ENCODE data around the gene ZNF182.
A peak's percentile ranks its signal among the peaks of the same experiment; 100 is the strongest.

The ZNF182 gene

DNA sequence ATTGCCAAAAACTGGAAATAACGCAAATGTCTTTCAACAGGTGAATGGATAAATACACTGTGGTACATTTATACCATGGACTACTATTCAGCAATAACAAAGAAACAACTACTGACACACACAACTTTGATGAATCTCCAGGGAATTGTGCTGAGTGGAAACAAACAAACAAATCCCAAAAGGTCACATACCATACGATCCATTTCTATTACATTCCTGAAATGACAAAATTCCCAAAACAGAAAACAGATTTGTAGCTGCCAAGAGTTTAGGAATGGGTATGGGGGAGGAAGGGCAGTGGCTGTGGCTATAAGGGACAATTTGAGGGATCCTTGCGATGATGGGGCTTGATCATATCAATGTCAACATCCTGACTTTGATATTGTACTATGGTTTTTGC is 2.5 kb downstream of the ZNF182 start:
- Histone ChIP-seq H3K4me3 (ENCODE audit: low read depth, low read length) (no peak overlapping the region), H3K27ac (ENCODE audit: extremely low read depth, low read depth, low read length) (no peak overlapping the region), H3K4me1 (ENCODE audit: control insufficient read depth, insufficient read depth, low read length) (no peaks in the 10 kb centered on the region), H3K36me3 (ENCODE audit: control insufficient read depth in 2 of 2, insufficient read depth in 1 of 2, low read length in 2 of 2) (peaks cover 4 to 27% of the 10 kb centered on the region in 2 experiments), H3K9me3 (ENCODE audit: control insufficient read depth, insufficient read depth, low read depth, low read length) (no peaks in the 10 kb centered on the region; the same call in 1 of the 2 replicates)
- TF ChIP-seq ZSCAN30 (tag by site-specific recombination; IDR thresholded peaks at IDR 0.05) = no peak
- TF ChIP-seq, protein P1, sequence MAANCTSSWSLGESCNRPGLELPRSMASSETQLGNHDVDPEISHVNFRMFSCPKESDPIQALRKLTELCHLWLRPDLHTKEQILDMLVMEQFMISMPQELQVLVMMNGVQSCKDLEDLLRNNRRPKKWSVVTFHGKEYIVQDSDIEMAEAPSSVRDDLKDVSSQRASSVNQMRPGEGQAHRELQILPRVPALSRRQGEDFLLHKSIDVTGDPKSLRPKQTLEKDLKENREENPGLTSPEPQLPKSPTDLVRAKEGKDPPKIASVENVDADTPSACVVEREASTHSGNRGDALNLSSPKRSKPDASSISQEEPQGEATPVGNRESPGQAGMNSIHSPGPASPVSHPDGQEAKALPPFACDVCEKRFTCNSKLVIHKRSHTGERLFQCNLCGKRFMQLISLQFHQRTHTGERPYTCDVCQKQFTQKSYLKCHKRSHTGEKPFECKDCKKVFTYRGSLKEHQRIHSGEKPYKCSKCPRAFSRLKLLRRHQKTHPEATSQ (tag by site-specific recombination; IDR thresholded peaks at IDR 0.05) = no peak
- peak; percentile 35 for TF ChIP-seq SCRT2 (tag by site-specific recombination; IDR thresholded peaks at IDR 0.05)
- ChIA-PET POLR2A (no interaction called here), CTCF (no interaction called here)

DNA sequence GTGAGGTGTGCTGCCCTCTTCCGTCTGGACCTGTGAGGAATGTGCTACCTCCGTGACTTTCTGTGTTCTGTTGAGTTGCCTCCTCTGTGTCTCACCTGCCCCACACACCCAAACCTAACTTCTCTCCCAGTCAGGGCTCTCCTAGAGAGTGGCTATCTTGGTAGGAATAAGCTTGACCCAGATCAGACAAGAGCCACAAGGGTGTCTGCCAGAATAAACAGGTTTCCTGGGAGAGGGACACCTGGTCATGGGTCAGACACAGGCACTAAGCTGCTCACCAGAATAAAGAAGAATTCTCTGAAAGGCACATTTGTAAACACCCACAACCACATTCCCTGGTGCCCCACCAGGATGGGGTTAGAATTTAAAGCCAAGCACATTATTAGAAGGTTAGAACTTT is 11.1 kb downstream of the ZNF182 start:
- Histone ChIP-seq H3K4me3 (ENCODE audit: low read depth, low read length) (no peak overlapping the region), H3K4me1 (ENCODE audit: control insufficient read depth, insufficient read depth, low read length) (no peaks in the 10 kb centered on the region), H3K36me3 (ENCODE audit: control insufficient read depth in 2 of 2, insufficient read depth in 1 of 2, low read length in 2 of 2) (peaks cover 7 to 64% of the 10 kb centered on the region in 2 experiments), H3K27ac (ENCODE audit: extremely low read depth, low read depth, low read length) (no peak overlapping the region), H3K9me3 (ENCODE audit: control insufficient read depth, insufficient read depth, low read depth, low read length) (no peaks in the 10 kb centered on the region; the same call in 1 of the 2 replicates)
- ChIA-PET CTCF (no interaction called here), POLR2A (no interaction called here)
- no peak for TF ChIP-seq ZNF707 (tag by site-specific recombination; IDR thresholded peaks at IDR 0.05)
- TF ChIP-seq ZNF366 (tag by site-specific recombination; conservative IDR thresholded peaks at IDR 0.05) = no peak
- no peak for TF ChIP-seq ZNF426 (tag by site-specific recombination; IDR thresholded peaks at IDR 0.05)
- TF ChIP-seq ZNF585B (tag by site-specific recombination; IDR thresholded peaks at IDR 0.05) = no peak
- TF ChIP-seq ZNF701 (tag by site-specific recombination; IDR thresholded peaks at IDR 0.05) = no peak
- TF ChIP-seq HOXA7 (CRISPR knock-in tag; IDR thresholded peaks at IDR 0.05; ENCODE audit: borderline replicate concordance) = no peak
- TF ChIP-seq, protein P2, sequence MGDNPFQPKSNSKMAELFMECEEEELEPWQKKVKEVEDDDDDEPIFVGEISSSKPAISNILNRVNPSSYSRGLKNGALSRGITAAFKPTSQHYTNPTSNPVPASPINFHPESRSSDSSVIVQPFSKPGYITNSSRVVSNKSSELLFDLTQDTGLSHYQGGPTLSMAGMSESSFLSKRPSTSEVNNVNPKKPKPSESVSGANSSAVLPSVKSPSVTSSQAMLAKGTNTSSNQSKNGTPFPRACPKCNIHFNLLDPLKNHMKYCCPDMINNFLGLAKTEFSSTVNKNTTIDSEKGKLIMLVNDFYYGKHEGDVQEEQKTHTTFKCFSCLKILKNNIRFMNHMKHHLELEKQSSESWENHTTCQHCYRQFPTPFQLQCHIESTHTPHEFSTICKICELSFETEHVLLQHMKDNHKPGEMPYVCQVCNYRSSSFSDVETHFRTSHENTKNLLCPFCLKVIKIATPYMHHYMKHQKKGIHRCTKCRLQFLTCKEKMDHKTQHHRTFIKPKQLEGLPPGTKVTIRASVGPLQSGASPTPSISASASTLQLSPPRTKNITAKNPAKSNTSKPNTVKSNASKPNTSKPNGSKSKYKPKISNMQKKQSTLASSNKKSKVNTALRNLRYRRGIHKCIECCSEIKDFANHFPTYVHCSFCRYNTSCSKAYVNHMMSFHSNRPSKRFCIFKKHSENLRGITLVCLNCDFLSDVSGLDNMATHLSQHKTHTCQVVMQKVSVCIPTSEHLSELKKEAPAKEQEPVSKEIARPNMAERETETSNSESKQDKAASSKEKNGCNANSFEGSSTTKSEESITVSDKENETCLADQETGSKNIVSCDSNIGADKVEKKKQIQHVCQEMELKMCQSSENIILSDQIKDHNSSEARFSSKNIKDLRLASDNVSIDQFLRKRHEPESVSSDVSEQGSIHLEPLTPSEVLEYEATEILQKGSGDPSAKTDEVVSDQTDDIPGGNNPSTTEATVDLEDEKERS (tag by site-specific recombination; IDR thresholded peaks at IDR 0.05) = no peak
- TF ChIP-seq ZNF221 (tag by site-specific recombination; IDR thresholded peaks at IDR 0.05; ENCODE audit: borderline replicate concordance) = no peak
- TF ChIP-seq ZNF571 (tag by site-specific recombination; IDR thresholded peaks at IDR 0.05) = no peak
- TF ChIP-seq, protein P3, sequence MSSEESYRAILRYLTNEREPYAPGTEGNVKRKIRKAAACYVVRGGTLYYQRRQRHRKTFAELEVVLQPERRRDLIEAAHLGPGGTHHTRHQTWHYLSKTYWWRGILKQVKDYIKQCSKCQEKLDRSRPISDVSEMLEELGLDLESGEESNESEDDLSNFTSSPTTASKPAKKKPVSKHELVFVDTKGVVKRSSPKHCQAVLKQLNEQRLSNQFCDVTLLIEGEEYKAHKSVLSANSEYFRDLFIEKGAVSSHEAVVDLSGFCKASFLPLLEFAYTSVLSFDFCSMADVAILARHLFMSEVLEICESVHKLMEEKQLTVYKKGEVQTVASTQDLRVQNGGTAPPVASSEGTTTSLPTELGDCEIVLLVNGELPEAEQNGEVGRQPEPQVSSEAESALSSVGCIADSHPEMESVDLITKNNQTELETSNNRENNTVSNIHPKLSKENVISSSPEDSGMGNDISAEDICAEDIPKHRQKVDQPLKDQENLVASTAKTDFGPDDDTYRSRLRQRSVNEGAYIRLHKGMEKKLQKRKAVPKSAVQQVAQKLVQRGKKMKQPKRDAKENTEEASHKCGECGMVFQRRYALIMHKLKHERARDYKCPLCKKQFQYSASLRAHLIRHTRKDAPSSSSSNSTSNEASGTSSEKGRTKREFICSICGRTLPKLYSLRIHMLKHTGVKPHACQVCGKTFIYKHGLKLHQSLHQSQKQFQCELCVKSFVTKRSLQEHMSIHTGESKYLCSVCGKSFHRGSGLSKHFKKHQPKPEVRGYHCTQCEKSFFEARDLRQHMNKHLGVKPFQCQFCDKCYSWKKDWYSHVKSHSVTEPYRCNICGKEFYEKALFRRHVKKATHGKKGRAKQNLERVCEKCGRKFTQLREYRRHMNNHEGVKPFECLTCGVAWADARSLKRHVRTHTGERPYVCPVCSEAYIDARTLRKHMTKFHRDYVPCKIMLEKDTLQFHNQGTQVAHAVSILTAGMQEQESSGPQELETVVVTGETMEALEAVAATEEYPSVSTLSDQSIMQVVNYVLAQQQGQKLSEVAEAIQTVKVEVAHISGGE (tag by site-specific recombination; conservative IDR thresholded peaks at IDR 0.05; ENCODE audit: low read depth) = no peak
- no peak for TF ChIP-seq SP3 (tag by site-specific recombination; IDR thresholded peaks at IDR 0.05)
- TF ChIP-seq ZNF174 (tag by site-specific recombination; IDR thresholded peaks at IDR 0.05) = no peak
- no peak for TF ChIP-seq ZNF311 (tag by site-specific recombination; IDR thresholded peaks at IDR 0.05; ENCODE audit: borderline replicate concordance)
- no peak for TF ChIP-seq ZFP69B (tag by site-specific recombination; IDR thresholded peaks at IDR 0.05)
- no peak for TF ChIP-seq ZNF140 (tag by site-specific recombination; IDR thresholded peaks at IDR 0.05)
